H9 (cell line): ENCODE measurements around the gene TMTC1. TPM values are rescaled to one million over a fixed set of nuclear protein-coding genes. Genes with fewer than 3 reads are reported as not detected.

ENCODE experiments used
- DNase-seq: peaks from one replicate; pipeline ENCODE4 v3.0.0-alpha.2; 2017
- H2AFZ ChIP-seq: one replicate; pipeline ENCODE4 v1.6.1; 2013; ENCODE audit warnings: mild to moderate bottlenecking, low read length, control low read depth, moderate library complexity
- H2AK5ac ChIP-seq: 2 replicates; pipeline ENCODE4 v1.6.1; 2013; ENCODE audit warnings: low read length, control low read depth, mixed read lengths; ENCODE audit not compliant: insufficient read length
- H2BK120ac ChIP-seq: one replicate; pipeline ENCODE4 v1.6.1; 2013; ENCODE audit warnings: low read depth, mild to moderate bottlenecking, low read length, control low read depth, inconsistent platforms; ENCODE audit not compliant: poor library complexity, severe bottlenecking
- H2BK12ac ChIP-seq: 2 replicates; pipeline ENCODE4 v1.6.1; 2013; ENCODE audit warnings: low read length, control low read depth, mixed read lengths, low read depth; ENCODE audit not compliant: insufficient read length
- H2BK15ac ChIP-seq: 2 replicates; pipeline ENCODE4 v1.6.1; 2013; ENCODE audit warnings: low read depth, low read length, control low read depth
- H2BK20ac ChIP-seq: one replicate; pipeline ENCODE4 v1.6.1; 2013; ENCODE audit warnings: low read depth, mild to moderate bottlenecking, low read length, control low read depth, inconsistent platforms; ENCODE audit not compliant: poor library complexity, severe bottlenecking
- H2BK5ac ChIP-seq: 2 replicates; pipeline ENCODE4 v1.6.1; 2013; ENCODE audit warnings: low read length, control low read depth, mixed read lengths; ENCODE audit not compliant: insufficient read length
- H3K14ac ChIP-seq: 2 replicates; pipeline ENCODE4 v1.6.1; 2013; ENCODE audit warnings: low read length, control low read depth; ENCODE audit not compliant: insufficient read depth
- H3K18ac ChIP-seq: 2 replicates; pipeline ENCODE4 v1.6.1; 2013; ENCODE audit warnings: low read depth, mild to moderate bottlenecking, mixed read lengths, low read length, control low read depth; ENCODE audit not compliant: insufficient read length
- H3K23ac ChIP-seq: 2 replicates; pipeline ENCODE4 v1.6.1; 2013; ENCODE audit warnings: low read length, control low read depth, mixed read lengths, low read depth; ENCODE audit not compliant: insufficient read length
- H3K23me2 ChIP-seq: 2 replicates; pipeline ENCODE4 v1.6.1; 2013; ENCODE audit warnings: low read depth, mild to moderate bottlenecking, mixed read lengths, low read length, control low read depth; ENCODE audit not compliant: insufficient read length, poor library complexity, severe bottlenecking
- H3K27ac ChIP-seq: 2 replicates; pipeline ENCODE4 v1.5.1; 2013; ENCODE audit warnings: low read length, control low read depth, mixed read lengths, low read depth; ENCODE audit not compliant: insufficient read length
- H3K27me3 ChIP-seq: 2 replicates; pipeline ENCODE4 v1.6.1; 2013; ENCODE audit warnings: low read length, control low read depth, inconsistent platforms; ENCODE audit not compliant: insufficient read depth
- H3K4ac ChIP-seq: 2 replicates; pipeline ENCODE4 v1.6.1; 2013; ENCODE audit warnings: low read depth, mild to moderate bottlenecking, control low read depth, inconsistent platforms, low read length, moderate library complexity
- H3K4me1 ChIP-seq: 2 replicates; pipeline ENCODE4 v1.6.1; 2013; ENCODE audit warnings: low read length, control low read depth, inconsistent platforms; ENCODE audit not compliant: insufficient read depth
- H3K4me2 ChIP-seq: 2 replicates; pipeline ENCODE4 v1.6.1; 2013; ENCODE audit warnings: low read length, control low read depth, mixed read lengths; ENCODE audit not compliant: insufficient read length, insufficient read depth
- H3K56ac ChIP-seq: 2 replicates; pipeline ENCODE4 v1.6.1; 2013; ENCODE audit warnings: low read depth, mild to moderate bottlenecking, mixed read lengths, low read length, control low read depth; ENCODE audit not compliant: insufficient read length
- H3K79me1 ChIP-seq: 2 replicates; pipeline ENCODE4 v1.6.1; 2013; ENCODE audit warnings: low read depth, mild to moderate bottlenecking, moderate library complexity, low read length, control low read depth, inconsistent platforms; ENCODE audit not compliant: insufficient read depth, poor library complexity, severe bottlenecking
- H3K79me2 ChIP-seq: 2 replicates; pipeline ENCODE4 v1.6.1; 2013; ENCODE audit warnings: low read length, control low read depth, inconsistent platforms; ENCODE audit not compliant: insufficient read depth
- H3K9ac ChIP-seq: 2 replicates; pipeline ENCODE4 v1.6.1; 2013; ENCODE audit warnings: low read length, control low read depth, mixed read lengths; ENCODE audit not compliant: insufficient read length; ENCODE audit errors: extremely low read depth
- H3K9me3 ChIP-seq: one replicate; pipeline ENCODE4 v1.6.1; 2013; ENCODE audit warnings: low read depth, low read length, inconsistent platforms; ENCODE audit not compliant: control insufficient read depth
- H3T11ph ChIP-seq: one replicate; pipeline ENCODE4 v1.6.1; 2013; ENCODE audit warnings: mild to moderate bottlenecking, low read length, control low read depth, inconsistent platforms
- H4K20me1 ChIP-seq: one replicate; pipeline ENCODE4 v1.6.1; 2013; ENCODE audit not compliant: control insufficient read depth, insufficient read length, insufficient read depth
- H4K5ac ChIP-seq: 2 replicates; pipeline ENCODE4 v1.6.1; 2013; ENCODE audit warnings: low read depth, mild to moderate bottlenecking, mixed read lengths, low read length, control low read depth; ENCODE audit not compliant: insufficient read length
- H4K8ac ChIP-seq: replicated peaks from 2 replicates; pipeline ENCODE4 v1.6.1; 2013; ENCODE audit warnings: low read length, control low read depth, mixed read lengths, low read depth; ENCODE audit not compliant: insufficient read length
- H4K91ac ChIP-seq: 2 replicates; pipeline ENCODE4 v1.6.1; 2013; ENCODE audit warnings: low read depth, mild to moderate bottlenecking, moderate library complexity, mixed read lengths, low read length, control low read depth; ENCODE audit not compliant: insufficient read length
- H3K27ac Mint-ChIP-seq, 3 experiments: 2 replicates in 2 of 3; 3 replicates in 1 of 3; pipeline ENCODE4 v1.8.0; 2020 to 2021; ENCODE audit warnings: mixed read lengths in 3 of 3, mild to moderate bottlenecking in 1 of 3, moderate library complexity in 1 of 3
- H3K27me3 Mint-ChIP-seq: 2 replicates; pipeline ENCODE4 v1.8.0; 2021; ENCODE audit warnings: low read depth, mild to moderate bottlenecking, moderate library complexity, mixed read lengths
- H3K36me3 Mint-ChIP-seq, 3 experiments: 2 replicates in 2 of 3; 3 replicates in 1 of 3; pipeline ENCODE4 v1.8.0; 2020 to 2021; ENCODE audit warnings: low read depth in 3 of 3, mixed read lengths in 3 of 3; ENCODE audit not compliant: insufficient read depth in 1 of 3
- H3K4me1 Mint-ChIP-seq, 2 experiments: 2 replicates each; pipeline ENCODE4 v1.8.0; 2020; ENCODE audit warnings: mixed read lengths in 2 of 2
- H3K4me3 Mint-ChIP-seq, 2 experiments: 2 replicates in 1 of 2; 3 replicates in 1 of 2; pipeline ENCODE4 v1.8.0; 2020 to 2021; ENCODE audit warnings: mild to moderate bottlenecking in 2 of 2, mixed read lengths in 2 of 2, moderate library complexity in 1 of 2
- H3K9me3 Mint-ChIP-seq, 2 experiments: 2 replicates in 1 of 2; 3 replicates in 1 of 2; pipeline ENCODE4 v1.8.0; 2020; ENCODE audit warnings: mild to moderate bottlenecking in 2 of 2, mixed read lengths in 2 of 2, moderate library complexity in 1 of 2
- CTCF ChIP-seq: fragments of 200-600 bp; sonication (generic); conservative IDR thresholded peaks from 3 replicates; pipeline ENCODE4 v1.8.0; 2021; ENCODE audit warnings: antibody characterized with exemption, mild to moderate bottlenecking
- WGBS: extraction: QIAGEN DNeasy Blood & Tissue Kit; methylation state at CpG from one replicate; pipeline ENCODE4 v1.1.7; 2013; ENCODE audit warnings: missing lambda C conversion rate, low lambda C conversion rate, mixed read lengths; ENCODE audit not compliant: insufficient read length; ENCODE audit errors: extremely low coverage; 5-methylcytosine and 5-hydroxymethylcytosine counted together
- total RNA-seq: library from RNA; stranded (reverse); gene quantifications from 2 replicates; pipeline ENCODE4 v1.2.1, GENCODE V29; 2021

The TMTC1 gene
- total RNA-seq, 1 experiment from 2014 or later: 16.1 TPM

GRCh38 chr12:29518407-29518806 lies 265.3 kb downstream of the TMTC1 start:
- Mint-ChIP-seq H3K4me3 (no peak overlapping the region), H3K27ac (no peak overlapping the region)

More at GRCh38 chr12:29518407-29518806, 265.3 kb downstream of the TMTC1 start:
- H2BK12ac ChIP-seq: no peak overlapping the region
- H2AK5ac ChIP-seq: no peak overlapping the region
- no peaks in the 10 kb centered on the region for H3K79me2 ChIP-seq
- no peak overlapping the region for H3K4ac ChIP-seq
- Mint-ChIP-seq H3K27me3 (no peaks in the 10 kb centered on the region), H3K9me3 (no peaks in the 10 kb centered on the region), H3K4me1 (no peaks in the 10 kb centered on the region), H3K36me3 (peaks cover 0 to 12% (median 5%) of the 10 kb centered on the region in 3 experiments; a peak in 4 of 7 replicates)
- no peaks in the 10 kb centered on the region for H3K79me1 ChIP-seq
- no peak overlapping the region for H3K23ac ChIP-seq
- H2BK20ac ChIP-seq: no peak overlapping the region
- no peaks in the 10 kb centered on the region for H3K9me3 ChIP-seq
- no peak for TF ChIP-seq CTCF
- no peak overlapping the region for H3K4me2 ChIP-seq
- no peak overlapping the region for H4K5ac ChIP-seq
- no peaks in the 10 kb centered on the region for H4K20me1 ChIP-seq
- H4K91ac ChIP-seq: no peak overlapping the region
- no peak overlapping the region for H2AFZ ChIP-seq
- no peak overlapping the region for H3K27ac ChIP-seq
- no peak for DNase-seq
- no peak overlapping the region for H3K9ac ChIP-seq
- no CpG with 5 or more reads among the region's 2 CpGs for WGBS
- no peak overlapping the region for H3T11ph ChIP-seq
- H3K4me1 ChIP-seq: no peaks in the 10 kb centered on the region
- no peak overlapping the region for H4K8ac ChIP-seq
- H3K14ac ChIP-seq: no peak overlapping the region
- H2BK15ac ChIP-seq: no peak overlapping the region
- no peak overlapping the region for H3K18ac ChIP-seq
- H2BK120ac ChIP-seq: no peak overlapping the region
- H2BK5ac ChIP-seq: no peak overlapping the region
- no peaks in the 10 kb centered on the region for H3K23me2 ChIP-seq
- H3K56ac ChIP-seq: no peak overlapping the region
- H3K27me3 ChIP-seq: no peaks in the 10 kb centered on the region
